Measurements from ENCODE around the gene XPC. TPM values are rescaled to one million over a fixed set of nuclear protein-coding genes. Genes with fewer than 3 reads are reported as not detected.

XPC gene
- total RNA-seq, 2 experiments from 2014 or later, result 39.0 to 39.8 TPM

- Mint-ChIP-seq H3K27ac (no peak overlapping the region), H3K36me3 (ENCODE audit: low read depth) (peaks cover 82% of the 10 kb centered on the region), H3K4me3 (no peak overlapping the region), H3K9me3 (peaks cover 7% of the 10 kb centered on the region), H3K4me1 (ENCODE audit: low read depth) (peaks cover 13% of the 10 kb centered on the region), H3K27me3 (ENCODE audit: low read depth) (no peaks in the 10 kb centered on the region)
- CTCF ChIA-PET, result no interaction called here
- no peak for DNase-seq
- intact Hi-C loops (cut with micrococcal nuclease), result no loop called here
These were observed 11.4 kb downstream of the XPC start for GRCh38 chr3:14166877-14167603.

GRCh38 chr3:14162178-14162577 is 16.2 kb downstream of the XPC start:
- intact Hi-C loops (cut with micrococcal nuclease), result no loop called here
- H3K9me3 Mint-ChIP-seq, result peaks cover 12% of the 10 kb centered on the region
- CTCF ChIA-PET, result no interaction called here
- H3K4me3 Mint-ChIP-seq, result no peak overlapping the region
- peaks cover 1% of the 10 kb centered on the region for H3K4me1 Mint-ChIP-seq (ENCODE audit: low read depth)
- no peak for DNase-seq
- peaks cover 83% of the 10 kb centered on the region for H3K36me3 Mint-ChIP-seq (ENCODE audit: low read depth)
- H3K27ac Mint-ChIP-seq, result no peak overlapping the region
- no peaks in the 10 kb centered on the region for H3K27me3 Mint-ChIP-seq (ENCODE audit: low read depth)

- H3K4me1 Mint-ChIP-seq (ENCODE audit: low read depth), result peaks cover 7% of the 10 kb centered on the region
- no peaks in the 10 kb centered on the region for H3K27me3 Mint-ChIP-seq (ENCODE audit: low read depth)
- H3K9me3 Mint-ChIP-seq, result peaks cover 12% of the 10 kb centered on the region
- DNase-seq, result no peak
- intact Hi-C loops (cut with micrococcal nuclease), result no loop called here
- CTCF ChIA-PET, result no interaction called here
- no peak overlapping the region for H3K4me3 Mint-ChIP-seq
- H3K27ac Mint-ChIP-seq, result no peak overlapping the region
- H3K36me3 Mint-ChIP-seq (ENCODE audit: low read depth), result peaks cover 84% of the 10 kb centered on the region
These were observed 17.1 kb downstream of the XPC start for GRCh38 chr3:14161282-14161681.

- Mint-ChIP-seq H3K4me3 (no peak overlapping the region), H3K27ac (no peak overlapping the region), H3K4me1 (ENCODE audit: low read depth) (peaks cover 9% of the 10 kb centered on the region), H3K27me3 (ENCODE audit: low read depth) (no peaks in the 10 kb centered on the region), H3K36me3 (ENCODE audit: low read depth) (peaks cover 76% of the 10 kb centered on the region), H3K9me3 (peaks cover 12% of the 10 kb centered on the region)
- CTCF ChIA-PET, result no interaction called here
- intact Hi-C loops (cut with micrococcal nuclease), result no loop called here
- DNase-seq, result no peak
These were observed 19.0 kb downstream of the XPC start for GRCh38 chr3:14159426-14159825.

GRCh38 chr3:14158370-14158769 is 20.0 kb downstream of the XPC start:
- H3K27ac Mint-ChIP-seq, result no peak overlapping the region
- H3K27me3 Mint-ChIP-seq (ENCODE audit: low read depth), result no peaks in the 10 kb centered on the region
- H3K36me3 Mint-ChIP-seq (ENCODE audit: low read depth), result peaks cover 70% of the 10 kb centered on the region
- CTCF ChIA-PET, result no interaction called here
- peaks cover 12% of the 10 kb centered on the region for H3K9me3 Mint-ChIP-seq
- DNase-seq, result no peak
- no peak overlapping the region for H3K4me3 Mint-ChIP-seq
- intact Hi-C loops (cut with micrococcal nuclease), result no loop called here
- peaks cover 9% of the 10 kb centered on the region for H3K4me1 Mint-ChIP-seq (ENCODE audit: low read depth)

- intact Hi-C loops (cut with micrococcal nuclease), result no loop called here
- peaks cover 9% of the 10 kb centered on the region for H3K4me1 Mint-ChIP-seq (ENCODE audit: low read depth)
- H3K9me3 Mint-ChIP-seq, result peaks cover 12% of the 10 kb centered on the region
- CTCF ChIA-PET, result no interaction called here
- peaks cover 66% of the 10 kb centered on the region for H3K36me3 Mint-ChIP-seq (ENCODE audit: low read depth)
- H3K27me3 Mint-ChIP-seq (ENCODE audit: low read depth), result no peaks in the 10 kb centered on the region
- no peak for DNase-seq
- no peak overlapping the region for H3K4me3 Mint-ChIP-seq
- H3K27ac Mint-ChIP-seq, result no peak overlapping the region
These were observed 20.4 kb downstream of the XPC start for GRCh38 chr3:14157951-14158350.

GRCh38 chr3:14156843-14157561 is 21.4 kb downstream of the XPC start:
- H3K27ac Mint-ChIP-seq, result no peak overlapping the region
- CTCF ChIA-PET, result interaction anchor here (1.0 kb wide), 1 partner anchor 47 kb away, joined by 3 read pairs; no protein-coding TSS in a partner anchor
- intact Hi-C loops (cut with micrococcal nuclease), result no loop called here
- no peaks in the 10 kb centered on the region for H3K27me3 Mint-ChIP-seq (ENCODE audit: low read depth)
- peaks cover 9% of the 10 kb centered on the region for H3K4me1 Mint-ChIP-seq (ENCODE audit: low read depth)
- peaks cover 5% of the 10 kb centered on the region for H3K9me3 Mint-ChIP-seq
- no peak for DNase-seq
- H3K4me3 Mint-ChIP-seq, result no peak overlapping the region
- peaks cover 56% of the 10 kb centered on the region for H3K36me3 Mint-ChIP-seq (ENCODE audit: low read depth)

- H3K4me1 Mint-ChIP-seq (ENCODE audit: low read depth), result peaks cover 9% of the 10 kb centered on the region
- CTCF ChIA-PET, result interaction anchor here (0.7 to 1.0 kb wide), 2 partner anchors 12 to 48 kb away, joined by 3 read pairs; no protein-coding TSS in a partner anchor
- H3K4me3 Mint-ChIP-seq, result no peak overlapping the region
- no peak for DNase-seq
- intact Hi-C loops (cut with micrococcal nuclease), result no loop called here
- no peaks in the 10 kb centered on the region for H3K27me3 Mint-ChIP-seq (ENCODE audit: low read depth)
- no peak overlapping the region for H3K27ac Mint-ChIP-seq
- peaks cover 48% of the 10 kb centered on the region for H3K36me3 Mint-ChIP-seq (ENCODE audit: low read depth)
- no peaks in the 10 kb centered on the region for H3K9me3 Mint-ChIP-seq
These were observed 22.2 kb downstream of the XPC start for GRCh38 chr3:14156201-14156600.

GRCh38 chr3:14154895-14155440 is 23.4 kb downstream of the XPC start:
- DNase-seq, result no peak
- Mint-ChIP-seq H3K27ac (no peak overlapping the region), H3K4me3 (no peak overlapping the region), H3K27me3 (ENCODE audit: low read depth) (no peaks in the 10 kb centered on the region), H3K4me1 (ENCODE audit: low read depth) (peaks cover 8% of the 10 kb centered on the region), H3K9me3 (no peaks in the 10 kb centered on the region), H3K36me3 (ENCODE audit: low read depth) (peaks cover 36% of the 10 kb centered on the region)
- CTCF ChIA-PET, result no interaction called here
- intact Hi-C loops (cut with micrococcal nuclease), result no loop called here

GRCh38 chr3:14154276-14154675 is 24.1 kb downstream of the XPC start:
- peaks cover 34% of the 10 kb centered on the region for H3K36me3 Mint-ChIP-seq (ENCODE audit: low read depth)
- CTCF ChIA-PET, result no interaction called here
- intact Hi-C loops (cut with micrococcal nuclease), result no loop called here

GRCh38 chr3:14153663-14154062 is 24.7 kb downstream of the XPC start:
- peaks cover 30% of the 10 kb centered on the region for H3K36me3 Mint-ChIP-seq (ENCODE audit: low read depth)
- H3K27me3 Mint-ChIP-seq (ENCODE audit: low read depth), result no peaks in the 10 kb centered on the region
- no peak overlapping the region for H3K4me3 Mint-ChIP-seq
- H3K27ac Mint-ChIP-seq, result no peak overlapping the region
- intact Hi-C loops (cut with micrococcal nuclease), result no loop called here
- peaks cover 8% of the 10 kb centered on the region for H3K4me1 Mint-ChIP-seq (ENCODE audit: low read depth)
- no peak for DNase-seq
- CTCF ChIA-PET, result interaction anchor here (0.7 to 1.2 kb wide), 2 partner anchors 101 to 477 kb away, joined by 3 read pairs; no protein-coding TSS in a partner anchor
- H3K9me3 Mint-ChIP-seq, result no peaks in the 10 kb centered on the region

More at GRCh38 chr3:14154276-14154675, 24.1 kb downstream of the XPC start:
- H3K9me3 Mint-ChIP-seq, result no peaks in the 10 kb centered on the region
- peaks cover 8% of the 10 kb centered on the region for H3K4me1 Mint-ChIP-seq (ENCODE audit: low read depth)
- no peak overlapping the region for H3K27ac Mint-ChIP-seq
- no peak overlapping the region for H3K4me3 Mint-ChIP-seq
- no peaks in the 10 kb centered on the region for H3K27me3 Mint-ChIP-seq (ENCODE audit: low read depth)
- DNase-seq, result no peak

- Mint-ChIP-seq H3K9me3 (no peaks in the 10 kb centered on the region), H3K4me3 (no peak overlapping the region), H3K27me3 (ENCODE audit: low read depth) (no peaks in the 10 kb centered on the region), H3K36me3 (ENCODE audit: low read depth) (peaks cover 23% of the 10 kb centered on the region), H3K27ac (no peak overlapping the region), H3K4me1 (ENCODE audit: low read depth) (peaks cover 8% of the 10 kb centered on the region)
- no peak for DNase-seq
- intact Hi-C loops (cut with micrococcal nuclease), result no loop called here
- CTCF ChIA-PET, result interaction anchor here (0.6 to 1.2 kb wide), 2 partner anchors 101 to 802 kb away, joined by 3 to 4 read pairs; no protein-coding TSS in a partner anchor
These were observed 25.4 kb downstream of the XPC start for GRCh38 chr3:14152963-14153355.

Data from activated naive CD4-positive, alpha-beta T cell treated with anti-CD3 and anti-CD28 coated beads for 36 hours (primary cell).